ENCODE measurements around the gene PLPPR1.

GRCh38 chr9:101359679-101360078 is 331.2 kb downstream of the PLPPR1 start:
- no peak for TF ChIP-seq CTCF (IDR thresholded peaks at IDR 0.05 in 2 of 3, conservative IDR thresholded peaks at IDR 0.05 in 1 of 3; ENCODE audit: borderline replicate concordance in 1 of 3, insufficient read depth in 1 of 3, low read depth in 2 of 3, low read length in 2 of 3)
- no peak for TF ChIP-seq RAD21 (IDR thresholded peaks at IDR 0.05; ENCODE audit: low read depth)
- no peak for TF ChIP-seq YY1 (IDR thresholded peaks at IDR 0.05; ENCODE audit: extremely low read depth, insufficient replicate concordance, low read depth, low read length)
- no peak for TF ChIP-seq EZH2phosphoT487 (IDR thresholded peaks at IDR 0.05; ENCODE audit: borderline replicate concordance)
- TF ChIP-seq POLR2A (IDR thresholded peaks at IDR 0.05; ENCODE audit: borderline replicate concordance, extremely low read depth, insufficient read depth, insufficient read length), result no peak
- no peak for TF ChIP-seq POLR2AphosphoS5 (IDR thresholded peaks at IDR 0.05; ENCODE audit: low read depth, low read length)
- TF ChIP-seq, protein P1, sequence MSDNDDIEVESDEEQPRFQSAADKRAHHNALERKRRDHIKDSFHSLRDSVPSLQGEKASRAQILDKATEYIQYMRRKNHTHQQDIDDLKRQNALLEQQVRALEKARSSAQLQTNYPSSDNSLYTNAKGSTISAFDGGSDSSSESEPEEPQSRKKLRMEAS (IDR thresholded peaks at IDR 0.05), result no peak
- TF ChIP-seq, protein P2, sequence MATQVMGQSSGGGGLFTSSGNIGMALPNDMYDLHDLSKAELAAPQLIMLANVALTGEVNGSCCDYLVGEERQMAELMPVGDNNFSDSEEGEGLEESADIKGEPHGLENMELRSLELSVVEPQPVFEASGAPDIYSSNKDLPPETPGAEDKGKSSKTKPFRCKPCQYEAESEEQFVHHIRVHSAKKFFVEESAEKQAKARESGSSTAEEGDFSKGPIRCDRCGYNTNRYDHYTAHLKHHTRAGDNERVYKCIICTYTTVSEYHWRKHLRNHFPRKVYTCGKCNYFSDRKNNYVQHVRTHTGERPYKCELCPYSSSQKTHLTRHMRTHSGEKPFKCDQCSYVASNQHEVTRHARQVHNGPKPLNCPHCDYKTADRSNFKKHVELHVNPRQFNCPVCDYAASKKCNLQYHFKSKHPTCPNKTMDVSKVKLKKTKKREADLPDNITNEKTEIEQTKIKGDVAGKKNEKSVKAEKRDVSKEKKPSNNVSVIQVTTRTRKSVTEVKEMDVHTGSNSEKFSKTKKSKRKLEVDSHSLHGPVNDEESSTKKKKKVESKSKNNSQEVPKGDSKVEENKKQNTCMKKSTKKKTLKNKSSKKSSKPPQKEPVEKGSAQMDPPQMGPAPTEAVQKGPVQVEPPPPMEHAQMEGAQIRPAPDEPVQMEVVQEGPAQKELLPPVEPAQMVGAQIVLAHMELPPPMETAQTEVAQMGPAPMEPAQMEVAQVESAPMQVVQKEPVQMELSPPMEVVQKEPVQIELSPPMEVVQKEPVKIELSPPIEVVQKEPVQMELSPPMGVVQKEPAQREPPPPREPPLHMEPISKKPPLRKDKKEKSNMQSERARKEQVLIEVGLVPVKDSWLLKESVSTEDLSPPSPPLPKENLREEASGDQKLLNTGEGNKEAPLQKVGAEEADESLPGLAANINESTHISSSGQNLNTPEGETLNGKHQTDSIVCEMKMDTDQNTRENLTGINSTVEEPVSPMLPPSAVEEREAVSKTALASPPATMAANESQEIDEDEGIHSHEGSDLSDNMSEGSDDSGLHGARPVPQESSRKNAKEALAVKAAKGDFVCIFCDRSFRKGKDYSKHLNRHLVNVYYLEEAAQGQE (IDR thresholded peaks at IDR 0.05; ENCODE audit: low read depth), result no peak
- no peak for TF ChIP-seq JUND (IDR thresholded peaks at IDR 0.05)
